OCI-LY7 (cell line): ENCODE data around the gene MRPS34. TPM values are rescaled to one million over a fixed set of nuclear protein-coding genes. Genes with fewer than 3 reads are reported as not detected.

Source experiments
- BruUV-seq: library from RNA; stranded (reverse); fragments of 400-500 nt; replicated peaks from 2 replicates; lab custom pipeline; 2021; lab: Mats Ljungman, UMichigan
- CTCF ChIA-PET: fragments of 300-600 bp; sonication (Branson Sonifier 250); formaldehyde crosslinking; loops from one replicate; lab custom pipeline; 2022; ENCODE audit warnings: antibody characterized with exemption; ENCODE audit not compliant: unreplicated experiment; lab: Charles Lee
- POLR2A ChIA-PET: fragments of 300-600 bp; sonication (Branson Sonifier 250); formaldehyde crosslinking; loops from one replicate; lab custom pipeline; 2022; ENCODE audit warnings: antibody characterized with exemption; lab: Charles Lee
- DNase-seq: peaks from one replicate; pipeline ENCODE4 v3.0.0-alpha.2; 2015; ENCODE audit warnings: low spot score
- H2AFZ ChIP-seq: fragments of 200-600 bp; sonication (generic), shearing (Covaris generic); 2 replicates; pipeline ENCODE4 v1.6.1; 2014; ENCODE audit warnings: mild to moderate bottlenecking, antibody characterized with exemption, low read length, moderate library complexity
- H3K27ac ChIP-seq: fragments of 200-600 bp; sonication (generic); 2 replicates; pipeline ENCODE4 v1.5.1; 2014; ENCODE audit warnings: mixed run types, low read depth, mild to moderate bottlenecking, moderate library complexity, low read length, inconsistent platforms; ENCODE audit not compliant: poor library complexity, severe bottlenecking
- H3K36me3 ChIP-seq: fragments of 200-600 bp; sonication (generic); 2 replicates; pipeline ENCODE4 v1.6.1; 2014; ENCODE audit warnings: mild to moderate bottlenecking, antibody characterized with exemption, low read length, moderate library complexity, mixed read lengths; ENCODE audit not compliant: insufficient read depth
- H3K4me1 ChIP-seq: fragments of 200-600 bp; sonication (generic); 2 replicates; pipeline ENCODE4 v1.5.1; 2014; ENCODE audit warnings: mild to moderate bottlenecking, low read length; ENCODE audit not compliant: insufficient read depth, poor library complexity, severe bottlenecking
- H3K4me2 ChIP-seq: fragments of 200-600 bp; sonication (generic); 2 replicates; pipeline ENCODE4 v1.6.1; 2014; ENCODE audit warnings: mild to moderate bottlenecking, low read length
- H3K4me3 ChIP-seq: fragments of 200-600 bp; sonication (generic); 2 replicates; pipeline ENCODE4 v1.5.1; 2014; ENCODE audit warnings: mild to moderate bottlenecking, low read depth, low read length; ENCODE audit not compliant: poor library complexity, severe bottlenecking
- H3K79me2 ChIP-seq: fragments of 200-600 bp; sonication (generic); 2 replicates; pipeline ENCODE4 v1.6.1; 2016; ENCODE audit warnings: low read depth, mild to moderate bottlenecking, low read length, moderate library complexity, mixed read lengths; ENCODE audit not compliant: insufficient read depth
- H3K9me2 ChIP-seq: fragments of 200-600 bp; sonication (generic); 2 replicates; pipeline ENCODE4 v1.6.1; 2016; ENCODE audit warnings: mild to moderate bottlenecking, low read length, mixed read lengths; ENCODE audit not compliant: insufficient read depth
- H3K9me3 ChIP-seq: fragments of 200-600 bp; sonication (generic); 2 replicates; pipeline ENCODE4 v1.6.1; 2014; ENCODE audit warnings: mild to moderate bottlenecking, mixed run types, low read length, mixed read lengths
- H4K20me1 ChIP-seq: fragments of 200-600 bp; sonication (generic); 2 replicates; pipeline ENCODE4 v1.6.1; 2014; ENCODE audit warnings: mild to moderate bottlenecking, antibody characterized with exemption, low read length, moderate library complexity, mixed read lengths; ENCODE audit not compliant: insufficient read depth
- EZH2phosphoT487 ChIP-seq: fragments of 200-600 bp; sonication (generic); IDR thresholded peaks from 2 replicates; pipeline ENCODE4 v1.6.1; 2018; ENCODE audit warnings: low read depth, borderline replicate concordance, mild to moderate bottlenecking, mixed run types, antibody characterized with exemption, low read length, moderate library complexity, mixed read lengths
- intact Hi-C: fragments of 100-400 bp; cut with micrococcal nuclease; formaldehyde crosslinking; loops from one replicate; pipeline ENCODE4 v1.10.0; 2022; ENCODE audit not compliant: unreplicated experiment
- total RNA-seq, 2 experiments: library from RNA; depleted of rRNA in 1 of 2; stranded (reverse); fragments of >200 nt in 1 of 2; shearing (Covaris generic) in 1 of 2; gene quantifications; 2 replicates each; pipeline ENCODE4 v1.2.3, GENCODE V29; 2014 to 2022
- TF ChIP-seq, protein P1 (sequence below): fragments of 200-600 bp; sonication (generic); conservative IDR thresholded peaks from 2 replicates; pipeline ENCODE4 v1.5.1; 2014; ENCODE audit warnings: mild to moderate bottlenecking, antibody characterized with exemption, low read length, moderate library complexity, mixed read lengths

The MRPS34 gene
- total RNA-seq, 2 experiments from 2014 or later, result 170 to 196 TPM

DNA sequence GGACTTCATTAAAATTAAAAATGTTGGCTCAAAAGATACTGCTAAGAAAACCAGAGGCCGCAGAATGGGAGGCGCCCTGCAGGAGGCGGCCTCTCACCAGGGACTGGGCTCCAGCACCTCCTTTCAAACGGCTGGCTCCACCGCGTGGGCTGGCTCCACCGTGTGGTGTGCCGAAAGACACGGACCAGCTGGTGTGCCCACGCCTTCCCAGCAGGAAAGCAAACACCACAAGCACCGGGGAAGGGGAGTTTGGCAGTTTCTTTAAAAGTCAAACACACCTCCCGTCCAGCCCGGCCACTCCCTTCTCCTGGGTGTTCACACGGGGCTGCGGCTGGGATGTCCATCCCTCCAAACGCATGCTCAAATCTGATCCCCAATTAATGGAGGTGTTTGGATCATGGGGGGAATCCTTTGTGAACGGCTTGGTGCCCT is 39.8 kb upstream of the MRPS34 start:
- H3K9me3 ChIP-seq, result no peaks in the 10 kb centered on the region
- no peak overlapping the region for H3K27ac ChIP-seq
- POLR2A ChIA-PET, result no interaction called here
- no peak overlapping the region for H3K4me3 ChIP-seq
- CTCF ChIA-PET, result no interaction called here
- intact Hi-C loops, result no loop called here
- no peaks in the 10 kb centered on the region for H3K9me2 ChIP-seq
- no peaks in the 10 kb centered on the region for H3K4me1 ChIP-seq
- TF ChIP-seq, protein P1, sequence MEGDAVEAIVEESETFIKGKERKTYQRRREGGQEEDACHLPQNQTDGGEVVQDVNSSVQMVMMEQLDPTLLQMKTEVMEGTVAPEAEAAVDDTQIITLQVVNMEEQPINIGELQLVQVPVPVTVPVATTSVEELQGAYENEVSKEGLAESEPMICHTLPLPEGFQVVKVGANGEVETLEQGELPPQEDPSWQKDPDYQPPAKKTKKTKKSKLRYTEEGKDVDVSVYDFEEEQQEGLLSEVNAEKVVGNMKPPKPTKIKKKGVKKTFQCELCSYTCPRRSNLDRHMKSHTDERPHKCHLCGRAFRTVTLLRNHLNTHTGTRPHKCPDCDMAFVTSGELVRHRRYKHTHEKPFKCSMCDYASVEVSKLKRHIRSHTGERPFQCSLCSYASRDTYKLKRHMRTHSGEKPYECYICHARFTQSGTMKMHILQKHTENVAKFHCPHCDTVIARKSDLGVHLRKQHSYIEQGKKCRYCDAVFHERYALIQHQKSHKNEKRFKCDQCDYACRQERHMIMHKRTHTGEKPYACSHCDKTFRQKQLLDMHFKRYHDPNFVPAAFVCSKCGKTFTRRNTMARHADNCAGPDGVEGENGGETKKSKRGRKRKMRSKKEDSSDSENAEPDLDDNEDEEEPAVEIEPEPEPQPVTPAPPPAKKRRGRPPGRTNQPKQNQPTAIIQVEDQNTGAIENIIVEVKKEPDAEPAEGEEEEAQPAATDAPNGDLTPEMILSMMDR, result peak; percentile 69
- TF ChIP-seq EZH2phosphoT487, result no peak
- peak; percentile 35 for DNase-seq
- H3K79me2 ChIP-seq, result no peaks in the 10 kb centered on the region
- no peaks in the 10 kb centered on the region for H4K20me1 ChIP-seq
- no TSS peak for BruUV-seq
- no peak overlapping the region for H3K4me2 ChIP-seq
- H2AFZ ChIP-seq, result no peak overlapping the region
- no peaks in the 10 kb centered on the region for H3K36me3 ChIP-seq

DNA sequence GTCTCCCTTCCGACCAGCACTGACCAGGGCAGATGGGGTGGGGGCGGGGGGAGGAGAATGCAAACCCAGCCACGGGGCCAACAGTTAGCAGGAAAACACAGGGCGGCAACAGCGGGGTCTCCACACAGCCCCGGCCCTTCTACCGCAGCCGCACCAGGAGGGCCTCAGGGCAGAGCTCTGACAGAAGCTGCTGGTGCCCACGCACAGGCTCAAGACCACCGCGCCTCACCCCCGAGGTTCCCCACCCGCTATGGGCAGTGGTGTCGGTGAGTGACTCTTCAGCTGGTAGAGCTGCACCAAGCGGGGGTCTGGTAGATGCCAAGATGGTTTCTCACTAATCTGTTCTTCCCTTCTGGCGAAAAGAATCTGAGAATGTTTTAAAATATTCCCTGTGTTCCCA is 37.6 kb upstream of the MRPS34 start:
- ChIA-PET POLR2A (no interaction called here), CTCF (no interaction called here)
- Histone ChIP-seq H3K36me3 (no peaks in the 10 kb centered on the region), H3K9me3 (no peaks in the 10 kb centered on the region), H3K4me2 (no peak overlapping the region), H2AFZ (no peak overlapping the region), H4K20me1 (no peaks in the 10 kb centered on the region), H3K79me2 (no peaks in the 10 kb centered on the region), H3K4me3 (no peak overlapping the region), H3K27ac (no peak overlapping the region), H3K4me1 (no peaks in the 10 kb centered on the region), H3K9me2 (no peaks in the 10 kb centered on the region)
- intact Hi-C loops, result no loop called here
- DNase-seq, result no peak
- TF ChIP-seq EZH2phosphoT487, result no peak
- TF ChIP-seq, protein P1, result no peak
- BruUV-seq, result no TSS peak

DNA sequence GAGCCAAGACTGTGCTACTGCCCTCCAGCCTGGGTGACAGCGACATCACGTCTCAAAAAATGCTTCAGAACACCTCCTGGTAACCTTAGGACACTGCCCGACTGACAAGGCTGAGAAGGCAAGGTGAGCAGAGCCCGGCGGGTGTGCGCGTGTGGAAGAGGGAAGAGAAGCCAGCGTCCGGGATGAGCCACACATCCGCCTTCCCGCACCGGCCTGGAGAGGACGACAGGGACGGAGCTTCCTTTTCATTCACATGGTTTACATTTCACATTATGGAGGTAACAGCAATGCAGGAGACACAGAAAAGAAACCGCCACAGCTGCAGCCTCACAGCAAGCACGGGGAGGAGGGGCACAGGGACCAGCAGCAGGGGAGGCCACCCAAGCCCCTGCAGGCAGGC is 37.2 kb upstream of the MRPS34 start:
- ChIA-PET POLR2A (no interaction called here), CTCF (no interaction called here)
- H2AFZ ChIP-seq, result no peak overlapping the region
- H3K36me3 ChIP-seq, result no peaks in the 10 kb centered on the region
- no peaks in the 10 kb centered on the region for H3K4me1 ChIP-seq
- DNase-seq, result no peak
- no peaks in the 10 kb centered on the region for H3K9me3 ChIP-seq
- H3K79me2 ChIP-seq, result no peaks in the 10 kb centered on the region
- no peak for TF ChIP-seq EZH2phosphoT487
- TF ChIP-seq, protein P1, result no peak
- H3K27ac ChIP-seq, result no peak overlapping the region
- intact Hi-C loops, result no loop called here
- no TSS peak for BruUV-seq
- H3K9me2 ChIP-seq, result no peaks in the 10 kb centered on the region
- no peaks in the 10 kb centered on the region for H4K20me1 ChIP-seq
- no peak overlapping the region for H3K4me3 ChIP-seq
- no peak overlapping the region for H3K4me2 ChIP-seq
